NCI-H128 (cell line): ENCODE results near the gene PYGM.

Experiments
- DNase-seq: peaks from one replicate; lab custom pipeline; 2025; ENCODE audit not compliant: unreplicated experiment; lab: John Stamatoyannopoulos, UW

PYGM gene

DNA sequence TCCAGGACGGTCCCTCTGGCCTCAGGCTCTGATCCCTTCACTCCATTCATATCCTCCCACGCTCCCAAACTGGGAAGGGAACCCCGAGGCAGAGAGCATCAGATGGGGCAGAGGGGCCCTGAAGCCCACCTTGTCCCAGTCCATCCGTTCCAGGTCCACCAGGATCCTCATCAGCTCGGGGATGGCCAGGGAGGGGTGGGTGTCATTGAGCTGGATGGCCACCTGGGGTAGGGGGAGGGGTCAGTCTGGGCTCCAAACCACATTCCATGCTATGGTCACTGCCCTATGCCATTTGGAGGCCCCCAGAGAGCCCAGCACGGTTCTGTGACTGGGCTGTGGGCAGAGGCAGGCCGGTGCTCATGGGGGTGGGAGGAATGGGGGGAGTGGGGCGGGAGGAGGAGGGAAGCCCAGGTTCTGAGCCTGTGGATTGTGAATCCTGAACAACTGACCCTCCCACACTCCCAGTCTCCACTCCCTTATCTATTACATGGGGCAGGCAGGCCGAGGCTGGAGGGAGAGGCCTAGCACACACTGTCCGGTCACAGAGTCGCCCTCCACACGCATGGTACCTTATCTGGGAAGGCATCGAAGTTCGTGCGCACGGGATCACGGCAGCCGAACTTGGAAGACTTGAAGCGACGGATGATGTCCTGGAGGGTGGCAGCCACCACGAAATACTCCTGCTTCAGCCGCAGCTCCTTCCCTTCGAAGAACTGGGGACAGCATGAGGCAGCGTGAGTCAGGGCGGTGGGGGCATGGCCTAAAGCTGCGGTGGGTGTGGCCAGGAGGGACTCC is 5.5 kb downstream of the PYGM start:
- DNase-seq: no peak

DNA sequence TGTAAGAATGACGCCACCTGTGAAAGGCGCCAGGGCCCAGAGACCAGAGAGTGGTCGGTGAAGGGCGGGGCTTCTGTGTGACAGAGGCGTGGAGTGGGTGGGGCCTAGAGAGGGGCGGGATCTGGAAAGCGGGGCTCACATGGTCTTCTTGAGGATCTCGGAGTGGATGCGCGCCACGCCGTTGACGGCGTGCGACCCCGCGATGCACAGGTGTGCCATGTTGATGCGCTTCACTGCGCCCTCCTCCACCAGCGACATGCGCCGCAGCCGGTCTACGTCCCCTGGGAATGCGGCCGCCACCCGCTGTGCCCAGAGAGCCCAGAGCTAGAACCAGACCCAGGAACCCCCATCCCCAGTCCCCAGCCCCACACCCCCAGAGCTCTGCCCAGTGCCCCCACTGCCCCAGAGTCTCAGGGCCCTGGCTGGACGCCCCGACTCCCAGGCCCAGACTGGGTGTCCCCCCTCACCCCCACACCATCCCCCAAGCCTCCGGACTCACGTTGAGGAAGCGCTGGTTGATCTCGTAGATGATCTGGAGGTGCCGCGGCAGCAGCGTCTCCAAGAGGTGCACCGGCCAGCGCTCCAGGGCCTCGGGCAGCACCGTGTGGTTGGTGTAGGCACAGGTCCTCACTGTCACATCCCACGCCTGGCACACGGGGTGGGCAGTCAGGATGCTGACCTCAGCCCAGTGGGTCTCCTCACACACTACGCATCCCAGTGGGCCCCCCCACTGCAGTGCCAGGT is 6.2 kb downstream of the PYGM start:
- no peak for DNase-seq

DNA sequence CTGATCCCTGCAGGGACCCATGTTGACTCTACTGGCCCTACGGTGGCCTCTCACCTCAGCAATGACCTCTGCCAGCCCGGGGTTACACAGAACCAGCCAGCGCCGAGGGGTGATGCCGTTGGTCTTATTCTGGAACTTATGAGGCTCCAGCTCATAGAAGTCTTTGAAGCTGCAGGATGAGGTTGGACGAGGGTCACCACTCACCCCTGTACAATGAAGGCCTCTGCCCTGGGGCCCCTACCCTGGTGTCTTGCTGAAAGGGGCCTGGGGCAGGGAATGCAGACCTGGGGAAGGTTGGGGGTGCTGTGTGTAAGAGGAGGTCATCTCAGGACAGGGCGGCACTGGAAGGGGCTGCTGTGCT is 6.8 kb downstream of the PYGM start:
- DNase-seq: no peak

DNA sequence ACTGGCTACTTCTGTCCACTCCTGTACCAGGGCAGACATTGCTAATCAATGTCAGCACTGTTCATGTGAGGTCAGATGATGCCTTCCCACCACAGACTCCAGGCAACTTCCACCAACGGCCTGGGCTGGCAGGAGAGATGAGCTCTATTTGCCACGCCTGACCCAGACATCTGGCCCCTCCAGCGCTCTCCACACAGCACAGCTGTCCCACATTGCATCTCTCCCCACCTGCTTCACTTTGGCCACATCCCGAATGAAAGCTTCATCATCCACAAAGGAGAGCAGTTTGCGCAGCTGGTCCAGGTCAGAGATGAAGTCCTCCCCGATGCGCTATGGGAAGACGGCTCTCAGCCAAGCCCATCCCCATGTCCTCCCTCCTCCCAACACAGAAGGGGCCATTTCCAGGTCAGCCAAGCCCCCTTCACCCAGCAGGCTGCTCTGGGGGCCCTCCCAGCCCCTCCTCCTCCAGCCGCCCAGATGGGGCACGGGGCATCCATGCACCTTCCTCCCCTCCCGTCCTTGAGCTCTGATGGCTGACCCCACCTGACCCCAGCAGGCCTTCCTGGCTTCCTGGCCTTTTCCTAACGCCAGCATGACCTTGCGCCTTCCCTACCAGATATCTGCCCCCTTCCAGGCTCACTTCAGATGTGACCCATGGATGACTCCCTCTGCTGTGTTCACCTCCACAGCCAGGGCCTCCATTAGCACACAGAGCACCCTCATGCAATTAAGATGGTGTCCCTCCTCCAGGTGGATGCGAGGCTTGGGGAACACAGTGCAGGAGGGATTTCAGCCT is 7.4 kb downstream of the PYGM start:
- no peak for DNase-seq

DNA sequence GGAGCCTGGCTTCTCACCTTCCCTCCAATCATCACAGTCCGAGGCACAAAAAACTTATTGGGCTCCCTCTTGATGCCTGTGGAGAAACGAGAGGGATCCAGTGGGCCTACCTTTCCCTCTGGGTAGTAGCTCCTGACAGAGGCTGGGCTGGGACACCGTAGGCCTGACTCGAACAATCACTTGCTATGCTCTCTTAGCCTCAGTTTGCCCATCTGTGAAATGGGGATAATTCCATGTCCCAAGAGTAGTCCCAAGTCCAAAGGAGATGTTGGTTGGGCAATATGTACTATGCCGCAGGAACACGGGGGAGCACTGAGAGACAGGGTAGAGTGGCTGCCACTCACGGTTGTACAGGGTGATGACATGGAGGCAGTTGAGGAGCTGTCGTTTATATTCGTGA is 8.2 kb downstream of the PYGM start:
- DNase-seq: no peak

DNA sequence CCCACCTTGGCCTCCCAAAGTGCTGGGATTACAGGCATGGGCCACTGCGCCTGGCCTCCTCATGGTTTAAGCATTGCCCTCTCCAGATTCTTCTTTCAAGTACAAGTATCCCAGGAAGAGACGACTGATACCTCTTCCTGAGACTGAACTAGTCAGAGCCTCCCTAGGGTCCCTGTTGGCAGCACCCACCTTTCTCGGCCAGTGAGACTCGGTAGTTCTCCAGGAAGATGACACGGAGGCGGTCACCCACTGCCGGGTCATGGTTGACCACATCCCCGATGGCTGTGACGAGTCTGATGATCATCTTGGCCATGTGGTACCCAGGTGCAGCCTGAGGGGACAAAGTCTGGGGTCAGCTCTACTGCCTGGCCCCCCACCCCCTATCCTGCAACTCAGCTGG is 8.6 kb downstream of the PYGM start:
- no peak for DNase-seq

DNA sequence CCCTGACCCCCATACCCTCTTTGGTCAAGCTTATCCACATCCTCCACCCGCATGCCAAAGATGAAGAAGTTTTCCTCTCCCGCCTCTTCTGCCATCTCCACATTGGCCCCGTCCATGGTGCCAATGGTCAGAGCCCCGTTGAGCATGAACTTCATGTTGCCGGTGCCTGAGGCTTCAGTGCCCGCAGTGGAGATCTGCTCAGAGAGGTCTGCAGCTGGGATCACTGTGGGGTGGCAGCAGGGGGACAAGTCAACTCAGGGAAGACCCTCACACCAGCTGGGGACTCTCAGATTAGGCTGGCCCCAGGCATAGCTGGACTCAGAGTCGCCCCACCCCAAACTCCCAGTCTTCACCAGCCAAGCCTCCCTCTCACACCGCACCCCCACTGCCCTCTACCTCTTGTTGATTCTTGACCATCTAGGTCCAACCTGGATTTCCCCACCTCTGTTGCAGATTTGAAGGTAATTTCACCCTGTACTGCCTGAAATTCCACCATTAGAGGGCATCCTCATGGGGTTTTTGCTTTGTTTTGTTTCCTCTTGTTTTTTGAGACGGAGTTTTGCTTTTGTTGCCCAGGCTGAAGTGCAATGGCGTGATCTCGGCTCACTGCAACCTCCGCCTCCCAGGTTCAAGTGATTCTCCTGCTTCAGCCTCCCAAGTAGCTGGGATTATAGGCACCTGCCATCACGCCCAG is 9.3 kb downstream of the PYGM start:
- DNase-seq: no peak

DNA sequence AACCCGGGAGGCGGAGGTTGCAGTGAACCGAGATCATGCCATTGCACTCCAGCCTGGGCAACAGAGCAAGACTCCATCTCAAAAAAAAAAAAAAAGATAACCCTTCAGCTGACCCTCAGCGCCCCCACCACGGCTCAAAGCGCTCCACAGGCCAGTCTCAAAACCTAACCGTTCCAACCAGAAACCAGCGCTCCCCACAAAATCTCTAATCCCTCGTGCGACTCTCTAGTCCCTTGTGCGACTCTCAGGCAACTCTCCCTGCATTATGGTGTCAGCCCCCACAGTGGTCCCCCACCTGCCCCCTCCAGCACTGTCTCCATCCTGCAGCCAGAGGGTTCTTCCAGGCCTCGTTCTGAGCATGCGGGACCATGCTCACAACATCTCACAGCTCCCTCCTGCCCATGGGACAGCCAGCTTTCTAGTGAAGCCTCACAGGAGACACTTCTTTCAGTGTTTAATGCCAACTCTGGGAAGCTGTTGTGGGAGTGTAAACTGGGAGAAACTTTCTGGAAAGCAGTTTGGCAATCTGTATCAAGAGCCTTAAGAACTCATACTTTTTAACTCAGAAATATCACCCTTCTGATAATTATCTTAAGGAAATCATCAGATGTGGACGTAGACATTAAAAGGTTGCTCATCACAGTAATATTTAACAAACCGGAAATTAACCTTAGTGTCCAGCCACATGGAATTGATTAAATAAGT is 11.7 kb downstream of the PYGM start:
- no peak for DNase-seq

DNA sequence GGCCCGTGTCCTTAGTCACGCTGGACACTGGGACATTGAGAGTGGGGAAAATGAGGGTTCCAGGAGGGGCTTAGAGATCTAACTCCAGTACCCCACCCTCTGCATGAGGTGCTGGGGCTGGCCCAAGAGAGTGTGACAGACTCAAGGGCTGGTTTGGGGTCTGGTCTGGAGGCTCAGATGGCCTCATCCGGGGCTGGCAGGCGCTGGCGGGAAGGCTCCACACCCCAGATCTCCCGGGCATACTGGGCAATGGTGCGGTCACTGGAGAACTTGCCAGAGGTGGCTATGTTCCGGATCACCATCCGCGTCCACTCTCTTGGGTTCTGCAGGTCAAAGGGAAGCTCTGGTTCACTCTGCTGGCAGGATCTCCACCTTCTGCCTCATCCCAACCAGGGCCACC is 13.3 kb downstream of the PYGM start:
- no peak for DNase-seq

DNA sequence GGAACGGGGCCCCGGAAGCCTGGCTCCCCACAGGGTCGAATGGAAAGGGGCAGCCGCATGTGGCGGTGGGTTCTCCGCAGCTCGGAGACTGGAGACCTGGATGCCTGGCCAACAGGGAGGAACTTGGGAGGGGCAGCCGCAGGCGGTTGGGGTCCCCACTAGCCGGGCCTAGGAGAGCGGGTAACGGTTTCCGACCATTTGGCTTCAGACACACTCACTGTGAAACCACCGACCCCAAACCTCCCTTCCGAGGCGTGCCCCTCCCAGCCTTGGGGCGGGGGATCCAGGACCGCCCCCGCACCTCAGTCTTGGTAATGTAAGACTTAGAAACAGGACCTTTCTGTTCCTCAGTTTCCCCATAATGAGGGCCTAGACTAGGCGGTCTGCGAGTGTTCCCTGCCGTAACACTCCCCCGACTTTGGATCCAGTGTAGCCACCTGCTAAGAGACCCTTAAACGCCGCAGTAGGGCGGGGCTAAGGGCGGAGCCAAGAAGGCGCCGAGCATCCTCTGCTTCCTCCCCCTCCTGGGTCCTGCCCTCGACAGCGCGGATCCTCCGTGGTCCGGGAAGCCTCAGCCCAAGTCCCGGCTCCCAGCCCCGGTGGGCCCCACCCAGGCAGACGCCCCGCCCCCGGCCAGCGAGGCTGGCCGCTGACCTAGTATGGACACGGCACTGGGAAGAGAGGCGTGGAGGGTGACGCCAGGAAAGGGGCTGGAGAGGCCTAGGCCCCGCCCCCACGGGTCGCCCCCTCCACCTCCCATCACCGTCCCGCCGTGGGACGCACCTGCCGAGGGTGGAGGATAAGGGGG is 14.0 kb downstream of the PYGM start:
- no peak for DNase-seq

DNA sequence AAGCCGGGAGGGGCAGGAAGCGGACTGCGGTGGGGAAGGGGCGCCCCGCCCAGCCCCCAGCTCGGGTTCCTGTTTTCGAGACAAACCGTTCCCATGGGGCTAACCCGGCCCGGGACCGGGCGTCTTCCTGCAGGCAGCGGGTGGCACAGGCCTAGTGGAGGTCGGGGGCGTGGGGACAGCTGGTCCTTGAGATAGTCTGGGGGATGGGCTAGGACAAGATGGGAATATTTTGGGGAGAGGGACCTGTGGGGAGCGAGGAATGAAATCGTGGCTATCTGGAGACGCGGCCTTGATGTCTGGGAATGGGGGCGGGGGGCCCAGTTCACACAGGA is 14.6 kb downstream of the PYGM start:
- DNase-seq: no peak

DNA sequence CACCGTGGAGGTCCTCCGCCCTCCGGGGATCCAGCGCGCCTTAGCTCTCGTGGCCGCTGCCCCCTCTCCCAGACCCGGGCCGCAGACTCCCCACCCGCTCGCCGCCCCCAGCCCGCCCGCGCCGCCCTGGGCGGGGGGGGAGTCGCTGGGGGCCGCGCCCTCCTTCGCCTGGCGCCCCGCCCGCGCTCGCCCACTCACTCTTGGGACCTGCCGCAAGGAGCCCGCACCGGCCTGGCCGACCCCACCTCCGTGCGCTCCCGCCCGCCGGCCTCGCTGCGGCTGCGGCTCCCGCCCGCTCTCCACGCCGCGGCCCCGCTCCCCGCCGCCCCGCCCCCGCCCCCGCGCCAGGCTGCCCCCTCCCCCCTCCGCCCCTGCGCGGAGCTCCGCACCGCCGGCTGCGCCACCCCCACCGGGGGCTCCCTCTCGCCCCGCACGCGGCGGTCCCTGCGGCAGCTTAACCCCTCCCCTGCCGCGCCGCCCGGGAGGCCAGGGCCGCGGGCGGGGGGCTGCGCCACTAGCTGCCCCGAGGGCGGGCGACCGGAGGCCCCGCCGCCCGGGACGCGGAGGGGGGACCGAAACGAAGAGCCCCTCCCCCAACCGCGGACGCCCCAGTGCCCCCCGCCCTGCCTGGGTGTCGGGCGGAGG is 15.1 kb downstream of the PYGM start:
- no peak for DNase-seq

DNA sequence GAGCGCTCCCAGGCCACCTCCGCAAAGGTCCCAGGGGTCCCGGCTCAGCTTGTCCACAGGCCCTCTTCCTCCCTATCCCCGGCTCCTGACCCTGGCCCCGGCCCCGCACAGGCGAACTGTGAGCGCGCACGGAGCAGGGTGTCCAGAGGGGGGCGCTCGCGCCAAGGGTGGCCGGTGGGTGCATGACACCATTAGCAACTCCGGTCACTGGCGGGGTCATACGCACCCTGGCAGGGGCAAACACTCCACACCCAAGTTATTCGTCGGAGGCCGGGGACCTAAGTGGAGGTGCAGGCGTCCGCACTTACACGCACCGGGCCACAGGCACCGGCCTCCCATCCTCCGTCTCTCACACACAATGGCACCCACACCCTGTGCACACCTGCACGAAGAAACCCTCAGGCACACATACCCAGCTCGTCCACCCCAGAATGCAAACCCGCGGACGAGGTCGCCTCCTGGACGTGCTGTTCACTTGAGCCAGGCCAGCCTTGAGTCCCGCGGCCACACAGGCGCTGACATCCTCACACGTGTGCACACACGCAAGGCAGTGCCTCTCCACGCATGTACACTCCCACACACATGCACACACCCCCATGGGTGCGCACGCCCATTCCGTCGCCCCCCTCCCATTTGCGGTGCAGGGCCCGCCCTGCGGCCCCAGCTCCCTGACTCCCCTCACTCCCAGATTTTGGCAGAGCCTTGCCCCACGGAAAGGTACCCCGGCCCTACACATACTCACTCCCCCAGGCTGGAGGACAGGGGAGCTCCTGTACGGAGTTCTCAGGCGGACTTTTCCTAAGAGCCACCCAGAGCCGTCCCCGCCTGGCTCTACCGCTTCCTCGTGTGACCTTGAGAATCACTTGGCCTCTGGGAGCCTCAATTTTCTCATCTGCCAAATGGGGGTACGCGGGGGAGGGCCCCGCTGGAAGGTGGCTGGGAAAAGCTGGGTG is 15.9 kb downstream of the PYGM start, which contains the start of gene RASGRP2:
TSS of gene RASGRP2 (minus strand) at position 552 of the 953 bp plus-strand sequence. CDS start 1,276 bp downstream, outside the sequence.
- DNase-seq: no peak

DNA sequence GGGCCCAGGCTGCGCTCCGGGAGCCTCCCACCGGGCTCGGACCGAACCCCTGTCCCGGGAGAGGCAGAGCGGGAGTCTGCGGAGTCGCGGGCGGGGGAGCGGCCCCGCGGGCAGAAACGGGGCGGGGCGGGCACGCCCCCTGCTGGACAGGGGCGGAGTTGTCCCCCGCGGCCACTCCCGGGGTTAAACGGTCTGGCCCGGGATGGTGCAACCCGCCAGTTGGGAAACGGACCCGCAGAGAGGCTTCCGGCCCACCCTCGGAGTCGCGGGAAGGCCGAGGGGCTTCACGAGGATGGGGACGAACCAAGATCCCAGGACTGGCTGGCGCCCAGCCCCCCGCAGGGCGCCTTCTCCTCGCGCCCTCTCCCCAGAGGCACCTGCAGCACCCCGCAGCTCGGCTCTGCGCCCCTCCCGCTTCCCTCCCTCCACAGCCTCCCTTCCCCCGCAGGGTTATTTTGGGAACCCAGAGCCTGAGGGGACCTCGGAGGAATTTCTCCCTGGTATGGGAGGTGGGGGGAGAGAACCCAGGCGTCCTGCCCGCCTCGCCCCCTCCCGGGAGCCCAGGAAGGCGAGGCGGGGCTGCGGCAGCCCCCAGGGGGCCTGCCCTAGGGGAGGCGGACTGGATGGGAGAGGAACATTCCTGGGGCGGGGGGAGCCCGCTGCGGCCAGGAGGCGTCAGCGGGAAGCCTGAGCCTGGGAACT is 16.7 kb downstream of the PYGM start:
- peak; percentile 27 for DNase-seq

DNA sequence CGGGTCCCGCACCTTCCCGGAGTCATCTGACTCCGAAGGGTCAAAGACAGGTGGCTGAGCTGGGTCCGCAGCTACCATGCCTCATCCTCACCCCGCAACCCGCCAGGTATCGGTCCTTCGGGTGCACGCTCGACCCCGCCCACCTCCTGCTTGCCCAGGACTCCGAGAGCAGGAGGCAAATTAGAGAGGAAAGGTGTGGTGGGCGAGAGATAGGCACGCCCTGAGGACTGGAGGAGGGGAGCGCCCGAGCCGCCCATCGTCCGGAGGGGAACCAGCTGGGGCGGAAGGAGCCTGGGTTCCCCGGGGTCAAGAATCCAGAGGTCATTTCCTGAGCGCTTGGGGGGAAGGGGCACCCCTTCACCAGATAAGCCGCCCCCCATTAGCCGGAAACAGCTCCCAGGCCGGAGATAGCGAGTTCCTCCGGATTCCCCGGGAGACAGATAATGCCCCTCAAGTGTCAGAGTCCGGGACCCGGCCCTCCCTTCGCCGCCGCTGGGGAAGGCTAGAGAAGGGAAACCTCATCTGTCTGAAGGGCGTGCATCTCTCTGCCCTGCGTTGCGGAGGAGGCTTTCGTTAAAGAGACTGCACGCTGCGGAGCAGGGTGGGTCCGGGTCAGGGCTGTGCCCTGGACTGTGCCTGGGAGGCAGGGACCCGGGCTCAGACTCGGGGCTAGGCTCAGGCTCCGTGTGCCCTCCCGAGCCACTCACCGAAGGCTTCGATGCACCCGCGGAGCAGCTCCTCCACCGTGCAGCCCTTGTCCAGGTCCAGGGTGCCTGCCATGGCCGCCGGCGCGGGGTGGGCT is 17.5 kb downstream of the PYGM start:
- no peak for DNase-seq

DNA sequence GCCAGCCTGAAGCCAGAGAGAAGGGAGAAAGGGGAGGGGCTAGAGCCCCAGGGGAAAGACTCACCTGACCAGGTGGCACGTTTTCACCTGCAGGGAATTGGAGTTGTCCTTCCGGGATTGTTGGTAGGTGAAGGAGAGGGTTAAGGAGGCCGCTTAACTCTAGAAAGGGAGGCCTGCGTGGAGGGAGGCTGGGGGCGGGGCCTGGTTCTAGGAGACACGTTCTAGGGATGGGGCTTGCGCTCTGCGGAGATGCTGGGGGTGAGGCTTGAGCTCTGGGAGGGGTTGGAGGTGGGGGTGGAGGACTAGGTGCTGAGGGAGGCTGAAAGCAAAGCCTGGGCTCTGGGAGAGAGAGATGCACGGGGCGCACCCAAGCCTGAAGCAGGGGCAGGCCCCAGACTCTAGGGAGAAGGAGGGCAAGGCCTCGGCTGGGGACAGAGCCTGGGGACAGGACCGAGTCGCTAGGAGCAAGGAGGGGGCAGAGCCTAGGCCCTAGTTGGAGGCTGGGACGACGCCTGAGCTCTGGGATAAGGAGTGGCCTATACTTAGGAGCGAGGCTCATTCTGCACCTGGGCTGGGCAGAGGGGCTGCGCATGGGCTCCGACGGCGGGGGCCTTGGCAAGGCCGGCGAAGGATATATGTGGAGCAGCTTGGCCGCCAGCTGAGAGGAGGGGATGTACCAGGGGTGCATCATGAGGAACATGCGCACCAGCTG is 18.2 kb downstream of the PYGM start:
- no peak for DNase-seq
